Measurements from ENCODE around the gene MR1. TPM values are rescaled to one million over a fixed set of nuclear protein-coding genes. Genes with fewer than 3 reads are reported as not detected.
A peak's percentile ranks its signal among the peaks of the same experiment; 100 is the strongest.
"Not testable (repeated sequence)": the region's sequence is repeated elsewhere in the genome, so short reads cannot be mapped to it uniquely, and the experiment has no call there.

The MR1 gene
- total and polyA plus RNA-seq, 4 donors = 1.8 to 13.7 (median 5.1) TPM

DNA sequence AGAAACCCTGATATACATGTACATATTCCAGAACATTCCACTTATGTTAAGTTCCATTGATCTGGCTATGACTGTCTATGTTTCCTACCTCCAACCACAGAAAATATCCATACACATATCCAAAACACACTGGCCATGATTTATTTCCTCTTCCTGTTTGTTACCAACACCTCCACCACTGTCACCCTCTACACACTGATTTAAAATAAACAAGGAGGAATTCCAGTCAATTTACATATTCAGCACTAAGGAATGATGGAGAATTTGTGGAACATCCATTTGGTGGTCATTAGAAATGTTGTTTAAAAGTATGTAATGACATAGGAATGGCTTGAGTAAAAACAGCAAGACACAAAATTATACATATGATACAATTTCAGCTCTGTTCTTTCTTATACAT lies 5.6 kb upstream of the MR1 start:
- Histone ChIP-seq H3K27ac (ENCODE audit: low read depth, low read length) (no peak overlapping the region), H3K4me3 (ENCODE audit: low read depth, low read length) (no peak overlapping the region), H3K27me3 (ENCODE audit: control insufficient read depth, insufficient read depth, low read length) (no peaks in the 10 kb centered on the region), H3K9me3 (ENCODE audit: control insufficient read depth, insufficient read depth, low read length) (no peaks in the 10 kb centered on the region), H3K4me1 (ENCODE audit: control insufficient read depth, insufficient read depth, low read length) (peaks cover 3% of the 10 kb centered on the region), H3K36me3 (ENCODE audit: control insufficient read depth, insufficient read depth, low read length) (no peaks in the 10 kb centered on the region)
- no peak for DNase-seq (ENCODE audit: low read depth in 4 of 6, low spot score in 6 of 6)

DNA sequence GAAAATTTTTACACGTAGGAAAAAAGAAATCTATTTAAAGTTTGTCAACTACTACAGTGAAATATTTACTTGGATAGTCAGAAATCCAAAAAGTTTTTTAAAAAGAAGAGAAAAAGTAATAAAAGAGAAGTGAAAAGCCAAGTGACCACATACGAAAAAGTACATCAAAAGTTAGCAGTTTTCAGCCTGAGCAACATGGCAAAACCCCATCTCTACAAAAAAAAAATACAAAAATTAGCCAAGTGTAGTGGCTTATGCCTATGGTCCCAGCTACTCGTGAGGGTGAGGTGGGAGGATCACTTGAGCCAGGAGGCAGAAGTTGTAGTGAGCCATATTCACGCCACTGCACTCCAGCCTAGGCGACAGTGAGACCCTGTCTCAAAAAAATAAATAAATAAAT lies 5.2 kb upstream of the MR1 start:
- H3K27me3 ChIP-seq (ENCODE audit: control insufficient read depth, insufficient read depth, low read length) = no peaks in the 10 kb centered on the region
- H3K4me3 ChIP-seq (ENCODE audit: low read depth, low read length) = no peak overlapping the region
- DNase-seq (ENCODE audit: low read depth in 4 of 6, low spot score in 6 of 6) = no peak
- H3K4me1 ChIP-seq (ENCODE audit: control insufficient read depth, insufficient read depth, low read length) = no peaks in the 10 kb centered on the region
- no peaks in the 10 kb centered on the region for H3K36me3 ChIP-seq (ENCODE audit: control insufficient read depth, insufficient read depth, low read length)
- no peaks in the 10 kb centered on the region for H3K9me3 ChIP-seq (ENCODE audit: control insufficient read depth, insufficient read depth, low read length)
- WGBS (ENCODE audit: insufficient coverage) = no CpG with 5 or more reads among the region's 5 CpGs
- H3K27ac ChIP-seq (ENCODE audit: low read depth, low read length) = no peak overlapping the region

DNA sequence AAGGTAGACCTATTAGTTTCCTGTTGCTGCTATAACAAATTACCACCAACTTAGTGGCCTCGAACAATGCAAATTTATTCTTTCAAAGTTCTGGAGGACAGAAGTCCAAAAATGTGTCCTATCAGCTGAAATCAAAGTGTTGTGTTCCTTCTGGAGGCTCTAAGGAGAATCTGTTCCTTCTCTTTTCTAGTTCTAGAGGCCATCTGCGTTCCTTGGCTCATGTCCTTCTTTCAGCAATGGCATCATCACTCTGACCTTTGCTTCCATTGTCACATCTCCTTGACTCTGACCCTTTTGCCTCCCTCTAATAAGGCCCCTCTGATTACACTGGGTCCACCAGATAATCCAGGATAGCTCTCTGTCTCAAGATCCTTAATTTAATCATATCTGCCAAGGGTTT lies 1.2 kb upstream of the MR1 start:
- DNase-seq (ENCODE audit: low read depth in 4 of 6, low spot score in 6 of 6) = no peak
- 100% methylated on average over 1 of the region's 2 CpGs for WGBS (ENCODE audit: insufficient coverage)
- Histone ChIP-seq H3K36me3 (ENCODE audit: control insufficient read depth, insufficient read depth, low read length) (no peaks in the 10 kb centered on the region), H3K9me3 (ENCODE audit: control insufficient read depth, insufficient read depth, low read length) (no peaks in the 10 kb centered on the region), H3K4me3 (ENCODE audit: low read depth, low read length) (no peak overlapping the region), H3K27me3 (ENCODE audit: control insufficient read depth, insufficient read depth, low read length) (no peaks in the 10 kb centered on the region), H3K4me1 (ENCODE audit: control insufficient read depth, insufficient read depth, low read length) (no peaks in the 10 kb centered on the region), H3K27ac (ENCODE audit: low read depth, low read length) (no peak overlapping the region)

DNA sequence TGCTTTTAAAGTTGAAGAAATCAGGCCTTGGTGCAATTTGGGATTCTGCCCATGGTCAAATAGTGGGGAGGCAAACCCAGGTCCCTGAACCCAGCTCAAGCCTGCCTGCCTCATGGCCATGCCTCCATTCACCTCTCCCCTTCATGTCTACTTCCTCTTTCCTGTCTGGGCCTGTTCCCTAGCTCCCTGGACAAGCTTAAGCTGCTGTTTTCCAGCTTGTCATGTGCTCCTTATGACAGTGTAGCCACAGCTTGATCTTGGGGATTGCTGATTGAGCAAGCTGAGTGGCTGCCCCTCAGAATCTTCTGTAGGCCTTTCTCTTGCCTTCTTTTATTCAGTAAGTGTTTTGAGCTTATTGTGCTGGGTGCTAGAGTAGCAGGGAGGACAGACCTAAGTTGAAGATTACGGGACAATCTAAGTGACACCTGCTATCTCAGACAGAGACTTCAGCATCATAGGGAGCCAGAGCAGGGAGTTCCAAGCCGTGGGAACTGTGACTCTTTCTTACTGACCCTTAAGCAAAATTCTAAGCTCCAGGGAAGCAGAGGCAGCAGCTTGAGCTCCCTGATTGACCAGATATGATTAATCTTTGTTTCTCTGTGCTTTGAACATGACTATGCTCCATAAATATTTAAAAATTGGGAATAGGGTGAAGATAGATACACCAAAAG lies 520 bp upstream of the MR1 start:
- WGBS (ENCODE audit: insufficient coverage) = 100% methylated on average over 1 of the region's 2 CpGs
- H3K4me1 ChIP-seq (ENCODE audit: control insufficient read depth, insufficient read depth, low read length) = no peaks in the 10 kb centered on the region
- H3K27me3 ChIP-seq (ENCODE audit: control insufficient read depth, insufficient read depth, low read length) = no peaks in the 10 kb centered on the region
- H3K27ac ChIP-seq (ENCODE audit: low read depth, low read length) = peak overlapping the region; percentile 62
- peak overlapping the region; percentile 26 for H3K4me3 ChIP-seq (ENCODE audit: low read depth, low read length)
- DNase-seq (ENCODE audit: low read depth in 4 of 6, low spot score in 6 of 6) = peak in 1 of 6 donors; percentile 29
- no peaks in the 10 kb centered on the region for H3K36me3 ChIP-seq (ENCODE audit: control insufficient read depth, insufficient read depth, low read length)
- H3K9me3 ChIP-seq (ENCODE audit: control insufficient read depth, insufficient read depth, low read length) = no peaks in the 10 kb centered on the region

DNA sequence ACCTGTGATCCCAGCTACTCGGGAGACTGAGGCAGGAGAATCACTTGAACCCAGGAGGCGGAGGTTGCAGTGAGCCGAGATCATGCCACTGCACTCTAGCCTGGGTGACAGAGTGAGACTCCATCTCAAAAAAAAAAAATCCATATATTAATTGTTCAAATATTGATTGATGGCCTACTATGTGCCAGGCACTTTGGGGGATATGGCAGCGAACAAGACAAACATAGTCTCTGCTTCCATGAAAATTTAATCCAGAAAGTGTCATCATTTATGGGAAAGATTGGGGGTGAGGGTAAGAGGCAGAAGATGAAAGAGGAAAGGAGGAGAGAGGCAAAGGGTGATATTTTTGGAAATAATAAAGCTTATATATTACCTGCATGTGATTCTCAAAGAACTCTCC lies 1.4 kb downstream of the MR1 start:
- H3K9me3 ChIP-seq (ENCODE audit: control insufficient read depth, insufficient read depth, low read length); H3K4me1 ChIP-seq (ENCODE audit: control insufficient read depth, insufficient read depth, low read length); H3K27ac ChIP-seq (ENCODE audit: low read depth, low read length); H3K36me3 ChIP-seq (ENCODE audit: control insufficient read depth, insufficient read depth, low read length); DNase-seq (ENCODE audit: low read depth in 4 of 6, low spot score in 6 of 6); H3K27me3 ChIP-seq (ENCODE audit: control insufficient read depth, insufficient read depth, low read length); H3K4me3 ChIP-seq (ENCODE audit: low read depth, low read length): not testable (repeated sequence)
- no CpG with 5 or more reads among the region's 4 CpGs for WGBS (ENCODE audit: insufficient coverage)

GRCh38 chr1:181036107-181036836 lies 2.5 kb downstream of the MR1 start:
- no peaks in the 10 kb centered on the region for H3K27me3 ChIP-seq (ENCODE audit: control insufficient read depth, insufficient read depth, low read length)
- no peak for DNase-seq (ENCODE audit: low read depth in 4 of 6, low spot score in 6 of 6)
- no peak overlapping the region for H3K27ac ChIP-seq (ENCODE audit: low read depth, low read length)
- no peaks in the 10 kb centered on the region for H3K36me3 ChIP-seq (ENCODE audit: control insufficient read depth, insufficient read depth, low read length)
- 89% methylated on average over 1 of the region's 4 CpGs for WGBS (ENCODE audit: insufficient coverage)
- no peaks in the 10 kb centered on the region for H3K4me1 ChIP-seq (ENCODE audit: control insufficient read depth, insufficient read depth, low read length)
- H3K4me3 ChIP-seq (ENCODE audit: low read depth, low read length) = no peak overlapping the region
- H3K9me3 ChIP-seq (ENCODE audit: control insufficient read depth, insufficient read depth, low read length) = no peaks in the 10 kb centered on the region

DNA sequence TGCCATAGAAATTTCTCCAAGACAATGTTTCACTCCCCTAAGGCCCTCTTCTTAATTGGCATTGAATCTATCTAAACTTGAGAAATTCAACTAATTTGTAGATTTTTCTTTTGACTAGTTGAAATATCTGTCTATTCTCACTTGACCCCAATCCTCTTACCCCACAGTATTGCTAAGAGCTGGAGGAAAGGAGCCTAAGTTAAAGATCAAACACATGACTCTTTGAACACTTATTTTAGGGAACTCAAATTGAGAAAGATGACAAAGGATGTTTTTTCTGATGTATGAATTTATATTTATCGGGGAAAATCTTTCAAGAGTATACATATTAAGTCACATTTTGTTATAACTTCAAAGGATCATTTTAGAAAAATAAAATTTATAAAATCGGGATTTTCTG lies 3.6 kb downstream of the MR1 start:
- Histone ChIP-seq H3K4me1 (ENCODE audit: control insufficient read depth, insufficient read depth, low read length) (no peaks in the 10 kb centered on the region), H3K27me3 (ENCODE audit: control insufficient read depth, insufficient read depth, low read length) (no peaks in the 10 kb centered on the region), H3K4me3 (ENCODE audit: low read depth, low read length) (no peak overlapping the region), H3K27ac (ENCODE audit: low read depth, low read length) (no peak overlapping the region), H3K36me3 (ENCODE audit: control insufficient read depth, insufficient read depth, low read length) (no peaks in the 10 kb centered on the region), H3K9me3 (ENCODE audit: control insufficient read depth, insufficient read depth, low read length) (no peaks in the 10 kb centered on the region)
- no peak for DNase-seq (ENCODE audit: low read depth in 4 of 6, low spot score in 6 of 6)
- WGBS (ENCODE audit: insufficient coverage) = no CpG with 5 or more reads among the region's 2 CpGs

DNA sequence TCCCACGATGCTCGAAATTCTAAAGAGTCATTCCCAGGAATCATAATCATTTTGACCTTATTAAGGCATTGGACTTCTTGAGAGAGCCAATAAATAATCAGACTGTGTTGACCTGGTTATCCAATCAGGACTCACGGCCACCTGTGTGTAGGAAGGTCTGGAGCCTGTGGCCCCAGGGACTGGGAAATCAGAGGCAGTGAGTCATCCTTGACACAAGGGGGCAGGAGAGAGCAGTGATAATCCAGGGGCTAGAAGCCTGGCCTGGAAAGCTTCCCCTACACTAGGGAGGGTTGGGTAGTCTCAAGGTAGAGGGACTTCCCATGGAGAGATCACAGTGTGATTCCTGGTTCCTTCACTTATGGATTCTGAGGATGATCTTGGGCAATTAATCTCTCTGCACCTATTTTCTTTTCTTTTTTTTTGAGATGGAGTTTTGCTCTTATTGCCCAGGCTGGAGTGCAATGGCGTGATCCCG lies 4.7 kb downstream of the MR1 start:
- Histone ChIP-seq H3K27me3 (ENCODE audit: control insufficient read depth, insufficient read depth, low read length) (no peaks in the 10 kb centered on the region), H3K36me3 (ENCODE audit: control insufficient read depth, insufficient read depth, low read length) (no peaks in the 10 kb centered on the region), H3K9me3 (ENCODE audit: control insufficient read depth, insufficient read depth, low read length) (no peaks in the 10 kb centered on the region), H3K4me3 (ENCODE audit: low read depth, low read length) (no peak overlapping the region), H3K4me1 (ENCODE audit: control insufficient read depth, insufficient read depth, low read length) (no peaks in the 10 kb centered on the region), H3K27ac (ENCODE audit: low read depth, low read length) (no peak overlapping the region)
- DNase-seq (ENCODE audit: low read depth in 4 of 6, low spot score in 6 of 6) = peak in 2 of 6 donors; percentile 35 to 51
- 67% methylated on average over 1 of the region's 5 CpGs for WGBS (ENCODE audit: insufficient coverage)

DNA sequence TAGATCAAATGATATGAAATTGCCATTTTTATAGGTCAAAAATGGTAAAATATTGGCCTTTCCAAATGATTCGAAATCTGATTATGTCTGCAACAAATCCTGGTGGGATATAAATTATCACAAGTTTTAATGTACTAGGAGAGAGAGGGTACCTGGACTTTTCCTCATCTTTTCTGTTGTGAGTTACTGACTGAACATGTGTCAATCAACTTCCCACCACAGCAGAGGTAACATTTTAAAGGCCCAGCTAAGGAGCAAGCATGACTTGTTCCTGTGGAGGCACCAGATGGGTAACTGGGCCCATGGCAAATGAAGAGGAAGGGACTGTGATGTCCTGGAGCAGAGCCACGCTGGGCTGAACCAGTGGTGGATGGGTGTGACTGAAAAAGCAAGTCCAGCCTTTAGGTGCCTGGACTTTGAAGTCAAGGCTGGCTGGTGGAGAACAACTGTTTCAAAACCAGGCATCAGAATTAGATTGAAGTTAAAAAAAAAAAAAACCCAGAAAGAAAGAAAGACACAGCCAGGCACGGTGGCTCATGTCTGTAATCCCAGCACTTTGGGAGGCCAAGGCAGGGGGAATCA lies 6.6 kb downstream of the MR1 start:
- 60% methylated on average over 1 of the region's 3 CpGs for WGBS (ENCODE audit: insufficient coverage)
- Histone ChIP-seq H3K4me3 (ENCODE audit: low read depth, low read length) (no peak overlapping the region), H3K27me3 (ENCODE audit: control insufficient read depth, insufficient read depth, low read length) (no peaks in the 10 kb centered on the region), H3K4me1 (ENCODE audit: control insufficient read depth, insufficient read depth, low read length) (no peaks in the 10 kb centered on the region), H3K9me3 (ENCODE audit: control insufficient read depth, insufficient read depth, low read length) (no peaks in the 10 kb centered on the region), H3K36me3 (ENCODE audit: control insufficient read depth, insufficient read depth, low read length) (peaks cover 2% of the 10 kb centered on the region), H3K27ac (ENCODE audit: low read depth, low read length) (no peak overlapping the region)
- no peak for DNase-seq (ENCODE audit: low read depth in 4 of 6, low spot score in 6 of 6)

Measured in spinal cord (tissue), 10 donors.